RPMI7951 (cell line): ENCODE measurements around the gene HOXC11. TPM values are rescaled to one million over a fixed set of nuclear protein-coding genes. Genes with fewer than 3 reads are reported as not detected.

Source experiments
- DNase-seq: peaks from one replicate; pipeline ENCODE4 v3.0.0-alpha.2; 2012; ENCODE audit warnings: low read depth
- total RNA-seq: library from RNA; depleted of rRNA; stranded (reverse); fragments of >200 nt; shearing (Covaris generic); gene quantifications from 2 replicates; pipeline ENCODE4 v1.2.3, GENCODE V29; 2014

HOXC11 gene
- total RNA-seq, 1 experiment from 2014 or later = 0.36 TPM

DNA sequence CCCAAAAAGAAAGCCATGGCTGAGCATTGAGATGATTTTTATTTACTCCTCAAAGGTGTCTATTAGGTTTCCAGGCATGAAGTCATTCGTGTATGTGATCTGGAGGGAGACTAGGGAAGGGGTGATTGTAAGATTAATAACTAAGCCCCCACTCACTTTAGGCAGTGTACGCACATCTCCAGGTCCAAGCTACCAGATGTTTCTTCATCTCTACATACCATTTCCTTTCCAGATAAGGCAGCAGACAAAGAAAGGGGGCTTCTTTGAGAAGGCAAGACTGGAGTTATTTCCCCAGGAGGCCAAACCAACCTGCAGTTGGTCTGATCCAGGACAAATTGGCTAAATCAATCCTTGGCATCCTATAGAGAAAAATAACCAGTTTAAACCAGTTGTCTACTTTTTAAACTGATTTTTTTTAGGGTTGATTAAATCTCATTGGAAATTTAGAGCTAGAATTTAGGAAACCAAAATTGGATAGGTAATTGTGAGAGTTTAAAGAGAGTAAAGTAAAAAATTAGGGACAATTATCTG lies 30.4 kb upstream of the HOXC11 start:
- no peak for DNase-seq

DNA sequence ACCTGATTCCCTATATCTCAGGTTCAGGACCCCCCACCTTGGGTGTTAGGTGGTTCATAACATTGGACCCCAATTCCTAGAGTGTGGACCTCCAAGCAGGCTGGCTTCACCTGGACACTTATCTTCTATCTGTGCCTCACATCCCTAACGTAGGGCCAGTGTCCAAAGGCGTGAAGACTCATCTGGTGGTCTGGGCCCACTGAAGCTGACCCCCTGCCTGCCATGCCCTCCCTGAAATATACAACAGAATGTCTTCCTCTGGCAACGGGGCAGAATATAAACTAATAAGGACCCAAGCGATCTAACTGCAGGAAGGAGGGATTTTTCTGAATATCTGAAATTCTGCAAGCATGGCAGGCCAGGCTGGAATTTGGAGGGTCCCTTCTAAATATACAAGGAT lies 28.7 kb upstream of the HOXC11 start:
- no peak for DNase-seq

DNA sequence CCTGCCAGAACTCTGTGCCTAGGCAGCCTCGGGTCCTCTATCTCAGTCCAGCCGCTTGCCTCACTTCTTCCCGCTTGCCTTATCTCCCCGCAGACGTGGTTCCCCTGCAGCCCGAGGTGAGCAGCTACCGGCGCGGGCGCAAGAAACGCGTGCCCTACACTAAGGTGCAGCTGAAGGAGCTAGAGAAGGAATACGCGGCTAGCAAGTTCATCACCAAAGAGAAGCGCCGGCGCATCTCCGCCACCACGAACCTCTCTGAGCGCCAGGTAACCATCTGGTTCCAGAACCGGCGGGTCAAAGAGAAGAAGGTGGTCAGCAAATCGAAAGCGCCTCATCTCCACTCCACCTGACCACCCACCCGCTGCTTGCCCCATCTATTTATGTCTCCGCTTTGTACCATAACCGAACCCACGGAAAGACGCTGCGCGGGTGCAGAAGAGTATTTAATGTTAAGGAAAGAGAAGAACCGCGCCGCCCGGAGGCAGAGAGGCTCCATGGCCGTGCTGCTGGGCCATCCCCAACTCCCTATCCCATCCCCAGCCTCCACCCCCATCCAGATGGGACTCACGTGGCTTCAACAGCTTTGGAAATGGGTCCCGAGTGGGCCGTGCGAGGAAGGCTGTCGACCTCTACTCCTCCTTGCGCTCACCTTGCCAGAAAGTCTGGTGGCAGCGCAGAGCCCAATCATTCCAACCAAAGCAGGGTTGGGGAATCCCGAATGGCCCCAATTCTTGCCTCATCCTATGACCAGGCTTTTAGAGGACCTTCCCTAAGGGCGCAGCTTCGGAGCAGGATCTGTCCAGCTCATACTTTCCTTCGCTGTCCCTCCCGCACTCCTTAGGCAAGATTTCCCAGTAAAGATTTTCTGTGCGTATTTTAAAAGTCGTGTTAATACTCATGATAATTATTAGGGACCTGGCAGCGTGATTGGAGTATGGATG lies 27.7 kb upstream of the HOXC11 start:
- DNase-seq = no peak

DNA sequence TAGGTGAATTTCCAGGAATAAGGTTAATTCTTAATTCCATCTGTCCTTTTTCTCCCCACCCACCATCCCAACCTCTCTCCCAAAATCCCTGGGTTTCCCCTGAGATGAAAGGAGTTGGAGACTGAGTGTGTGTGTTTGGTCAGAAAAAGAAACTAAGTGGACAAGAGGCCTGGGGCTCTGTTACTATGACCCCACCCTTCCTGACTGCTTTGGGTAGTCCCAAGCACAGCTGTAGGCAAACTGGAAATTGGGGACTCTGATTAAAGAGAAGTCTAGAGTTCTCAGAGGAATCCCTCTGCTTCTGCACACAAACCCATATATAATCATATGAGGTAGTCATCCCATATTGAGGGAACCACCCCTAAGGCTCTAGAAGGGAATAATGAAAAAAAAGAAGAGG lies 25.2 kb upstream of the HOXC11 start:
- no peak for DNase-seq

DNA sequence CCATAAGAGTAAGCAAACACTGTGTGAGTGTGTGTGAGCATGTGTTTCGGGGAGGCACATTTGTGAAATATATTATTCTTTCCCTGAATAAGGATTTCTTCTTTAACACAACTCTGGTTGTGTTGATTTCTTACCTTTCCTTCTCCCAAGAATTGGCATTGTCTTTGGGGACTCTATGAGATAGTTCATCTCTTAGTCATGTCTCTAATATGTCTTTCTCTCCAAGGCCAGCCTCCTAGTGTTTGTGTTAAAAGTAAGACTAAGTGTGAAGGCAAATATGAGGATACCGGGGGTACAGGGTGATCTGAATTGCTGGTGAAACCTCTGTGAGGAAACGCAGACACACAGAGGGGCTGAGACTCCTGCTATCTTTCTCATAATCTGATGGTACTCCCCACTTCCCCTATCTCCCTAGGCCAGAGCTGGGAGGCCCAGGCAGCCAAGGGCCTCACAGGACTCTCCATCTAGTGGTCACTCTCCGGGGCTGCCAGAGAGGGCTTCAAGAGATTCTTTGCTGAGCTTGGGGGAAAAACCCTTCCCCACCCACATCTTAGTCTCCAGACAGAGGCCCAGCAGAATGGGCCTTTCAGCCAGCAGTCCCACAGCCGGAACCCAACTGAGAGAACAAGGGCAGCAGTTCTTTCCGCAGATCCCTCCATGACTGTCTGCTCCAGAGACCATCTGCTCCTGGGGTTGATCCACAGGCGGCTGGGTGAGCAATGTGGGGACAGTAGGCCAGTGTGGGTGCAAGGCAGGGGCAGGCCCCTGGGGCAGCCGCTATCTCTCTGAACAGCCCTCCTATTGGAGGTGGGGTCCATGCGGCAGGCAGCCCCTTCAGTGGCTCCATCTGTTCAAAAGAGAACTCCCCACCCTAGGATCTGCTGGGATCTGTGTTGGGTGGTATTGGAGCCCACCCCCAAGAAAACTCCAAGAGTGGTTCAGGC lies 24.0 kb upstream of the HOXC11 start:
- no peak for DNase-seq

DNA sequence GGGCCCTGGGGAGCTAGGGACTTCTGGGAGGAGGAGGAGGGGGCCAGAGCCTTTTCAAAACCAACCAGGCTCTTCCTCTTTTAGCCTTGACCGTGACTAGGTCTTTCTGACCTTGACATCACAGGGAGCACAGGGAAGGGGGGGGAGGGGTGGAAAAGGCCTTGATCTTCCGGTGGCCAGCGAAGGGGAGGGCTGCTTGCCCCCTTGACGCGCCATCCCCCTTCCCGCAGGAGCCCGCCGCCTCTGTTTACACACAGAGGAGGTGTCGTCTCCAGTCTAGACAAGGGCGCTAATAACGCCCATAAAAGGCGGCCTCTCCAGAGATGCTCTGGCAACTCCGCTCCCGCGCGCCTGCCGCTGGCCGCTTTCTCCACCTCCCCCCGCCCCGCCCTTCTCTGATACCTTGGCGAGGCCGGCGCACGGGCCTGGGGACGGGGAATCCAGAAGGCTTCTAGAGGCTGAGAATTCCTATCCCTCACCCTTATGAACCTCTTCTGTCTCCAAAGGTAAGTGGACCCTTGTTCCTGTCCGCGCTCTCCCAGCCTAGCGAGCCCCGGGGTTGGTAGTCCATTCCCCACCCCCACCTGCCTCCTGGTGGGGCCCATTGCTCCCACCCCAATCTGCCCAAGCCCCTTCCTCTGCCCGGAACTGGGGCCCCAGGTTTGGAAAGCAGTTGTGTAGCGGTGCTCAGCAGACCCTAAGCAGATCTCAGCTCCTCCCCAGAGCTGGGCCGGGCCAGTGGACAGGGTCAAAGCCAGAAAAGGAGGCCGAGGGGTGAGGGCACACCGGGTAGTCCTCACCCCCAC lies 23.1 kb upstream of the HOXC11 start:
- DNase-seq = no peak

DNA sequence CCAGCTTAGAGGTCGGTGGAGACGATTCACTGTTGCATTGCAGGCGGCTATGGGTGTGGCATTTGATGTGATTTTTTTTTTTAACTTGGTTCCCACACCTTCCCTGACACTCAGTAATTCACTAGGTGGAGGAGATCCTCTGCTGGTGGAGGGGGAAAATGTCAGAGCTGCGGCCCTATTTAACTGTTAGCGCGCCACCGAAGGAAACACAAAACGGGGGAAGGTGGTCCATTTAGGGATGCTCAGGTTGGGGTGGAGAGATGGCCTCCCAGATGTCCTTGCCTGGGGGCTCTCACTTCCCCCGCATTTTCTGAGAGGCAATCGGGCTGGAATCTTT lies 22.5 kb upstream of the HOXC11 start:
- DNase-seq = no peak

DNA sequence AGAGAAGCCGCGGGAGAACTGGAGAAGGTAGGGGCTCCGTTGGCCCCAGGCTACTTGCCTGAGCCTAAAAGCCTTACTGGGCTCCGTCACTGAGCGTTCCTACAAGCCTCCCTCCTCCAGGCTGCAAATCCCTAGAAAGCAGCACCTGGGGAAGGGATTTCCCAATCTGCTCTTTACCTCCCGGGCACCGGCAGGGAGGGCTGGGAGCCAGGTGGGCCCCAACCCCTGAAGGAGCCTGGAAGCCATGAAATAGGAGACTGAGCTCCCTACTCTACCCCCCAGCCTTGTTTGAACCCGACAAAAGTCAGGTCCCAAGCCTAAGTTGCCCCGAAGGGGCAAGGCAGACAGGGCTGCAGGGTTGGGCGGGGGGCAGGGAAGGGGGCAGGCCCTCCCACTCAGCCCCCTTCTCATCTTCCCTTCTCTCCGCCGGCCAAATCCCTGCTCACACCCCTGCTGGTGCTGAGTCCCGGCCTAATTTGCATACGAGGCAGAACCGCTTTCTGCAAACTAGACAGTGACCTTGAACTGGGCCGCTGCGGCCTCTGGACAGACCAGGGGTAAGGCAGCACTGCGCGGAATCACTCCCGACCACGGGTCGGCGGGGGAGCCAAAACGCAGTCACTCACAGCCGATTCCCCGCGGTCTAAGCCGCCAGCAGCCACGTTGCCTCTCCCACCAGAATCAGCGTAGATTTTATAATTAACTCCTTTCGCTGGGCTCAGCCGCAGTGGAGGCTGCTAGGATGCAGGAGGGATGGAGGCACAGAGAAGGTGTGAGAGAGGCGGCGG lies 21.9 kb upstream of the HOXC11 start:
- DNase-seq = no peak

DNA sequence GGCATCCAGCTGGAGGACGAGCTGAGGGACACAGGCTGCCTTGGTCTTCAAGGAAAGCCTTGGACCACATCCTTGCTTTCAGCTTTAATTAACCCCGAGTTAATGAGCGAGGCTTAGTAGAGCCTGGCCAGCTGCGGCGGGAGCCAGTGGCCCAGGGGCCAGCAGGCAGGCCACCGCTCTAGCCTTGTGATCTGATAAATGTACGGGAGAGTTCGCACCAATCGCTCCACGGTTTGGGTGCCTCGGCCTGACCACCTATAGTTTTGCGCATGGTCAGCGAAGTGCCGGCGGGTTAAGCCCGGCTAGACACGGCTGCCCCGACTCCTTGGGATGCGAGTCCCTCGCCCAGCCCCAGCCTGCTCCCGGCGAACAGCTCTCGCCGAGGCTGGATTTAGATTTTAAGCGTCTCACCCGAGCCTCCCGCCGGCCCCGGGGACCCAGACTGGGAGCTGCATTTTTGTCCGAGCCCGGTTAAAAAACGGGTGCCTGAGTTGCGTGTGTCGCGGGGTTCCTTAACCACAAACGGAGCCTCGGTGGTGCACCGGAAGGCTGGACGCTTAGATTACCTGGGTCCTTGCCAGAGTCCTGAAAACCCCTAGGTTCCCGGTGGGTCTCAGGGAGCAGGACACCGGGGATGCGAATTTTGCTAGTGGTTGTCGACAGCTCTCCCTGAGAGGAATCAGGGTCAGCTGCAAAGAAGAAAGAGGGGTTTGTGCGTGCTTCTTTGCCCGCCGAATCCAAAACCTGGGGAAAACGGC lies 21.2 kb upstream of the HOXC11 start:
- no peak for DNase-seq

DNA sequence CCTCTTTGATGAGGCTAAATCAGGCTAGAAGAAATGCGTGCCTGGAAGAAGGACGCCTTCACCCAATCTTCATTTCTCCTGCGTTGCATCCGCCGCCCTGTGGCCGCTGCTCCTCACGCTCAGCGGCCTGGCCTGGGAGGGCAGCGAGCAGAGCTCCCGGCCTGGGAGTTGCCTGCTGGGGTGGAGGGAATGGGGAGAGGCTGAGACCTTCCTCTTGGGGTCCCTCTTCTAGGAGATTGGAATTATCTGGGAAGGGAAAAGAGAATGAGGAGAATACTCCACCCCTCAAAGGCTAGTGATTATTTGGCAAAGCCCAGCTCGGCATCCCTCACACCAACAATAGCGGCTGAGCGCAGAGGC lies 20.6 kb upstream of the HOXC11 start:
- DNase-seq = peak; percentile 21

DNA sequence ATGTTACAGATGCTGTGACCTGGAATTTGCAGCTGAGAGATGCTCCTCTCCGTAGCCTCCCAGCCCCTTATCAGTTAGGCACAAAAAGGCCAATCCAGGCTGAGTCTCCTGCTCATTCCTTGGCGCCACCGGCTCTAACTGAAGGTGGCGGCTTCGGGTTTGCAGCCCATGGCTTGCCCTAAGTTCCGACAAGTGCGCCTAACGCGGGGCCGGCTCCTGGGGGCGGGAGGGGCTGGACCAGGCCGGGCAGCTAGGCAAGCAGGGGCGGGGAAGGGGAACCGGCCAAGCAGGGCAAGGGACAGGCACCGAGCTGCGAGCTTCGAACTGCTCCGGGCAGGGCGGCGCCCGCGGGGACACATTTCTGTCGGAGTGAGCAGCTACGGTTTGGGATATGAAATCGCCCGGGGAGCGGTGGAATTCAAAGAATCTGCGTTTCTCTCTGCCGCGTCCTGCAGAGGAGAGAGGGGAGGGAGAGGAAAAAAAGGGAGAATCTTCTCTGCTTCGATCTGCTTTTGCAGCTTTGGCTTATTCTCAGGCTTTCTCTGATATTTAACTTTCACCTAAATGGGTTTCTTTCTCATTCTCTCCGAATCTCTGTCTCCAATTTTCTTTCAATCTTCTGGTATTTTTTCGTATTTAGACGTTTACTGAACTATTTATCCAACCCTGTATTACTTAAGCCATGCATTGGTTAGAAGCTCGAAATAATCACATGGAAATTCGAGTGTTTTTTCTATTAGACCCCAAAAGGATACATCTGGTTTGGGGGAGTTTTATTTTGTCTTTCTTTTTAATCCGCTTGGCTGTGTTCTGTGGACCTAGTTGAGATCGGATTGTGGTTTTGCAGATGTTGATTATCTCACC lies 19.8 kb upstream of the HOXC11 start:
- DNase-seq = no peak

DNA sequence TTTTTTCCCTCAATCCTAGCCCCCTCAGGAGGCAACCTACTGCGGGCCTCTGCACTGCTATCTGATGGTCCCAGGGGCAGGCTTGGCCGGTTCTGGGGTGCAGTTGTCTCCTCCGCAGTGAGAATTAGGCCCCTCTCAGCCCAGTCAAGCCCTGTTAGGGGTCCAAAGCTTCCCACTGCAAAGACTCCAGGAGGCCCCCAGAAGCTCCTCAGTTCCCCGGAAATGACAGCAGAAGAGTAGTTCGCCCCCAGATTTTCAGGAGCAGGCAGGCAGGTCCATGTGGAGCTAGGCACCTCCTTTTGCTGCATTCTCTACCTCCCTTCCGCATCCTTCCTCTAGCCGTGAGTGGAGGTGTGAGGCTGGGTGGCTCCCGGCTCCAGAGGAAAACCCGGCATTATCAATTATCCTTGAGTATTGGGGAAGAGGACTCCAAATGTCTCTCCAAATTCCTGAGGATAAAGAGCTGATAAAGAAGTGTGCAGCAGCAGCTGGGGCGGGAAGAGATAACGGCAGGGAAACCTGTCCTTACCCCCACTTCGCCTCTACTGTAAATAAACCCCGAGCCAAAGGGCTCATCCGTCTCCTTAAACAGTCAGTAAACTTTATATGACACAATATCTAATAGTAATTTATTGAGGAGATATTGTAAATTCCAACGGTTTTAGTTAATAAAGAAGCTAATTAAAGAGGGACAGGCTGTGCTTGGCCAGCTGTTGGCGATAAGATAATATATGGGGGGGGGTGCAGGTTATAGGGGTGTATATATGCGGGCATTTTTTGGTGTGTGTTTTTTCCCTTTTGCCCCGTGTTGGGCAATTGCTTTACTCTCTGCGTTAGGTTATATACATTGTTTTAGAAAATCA lies 18.9 kb upstream of the HOXC11 start:
- no peak for DNase-seq

DNA sequence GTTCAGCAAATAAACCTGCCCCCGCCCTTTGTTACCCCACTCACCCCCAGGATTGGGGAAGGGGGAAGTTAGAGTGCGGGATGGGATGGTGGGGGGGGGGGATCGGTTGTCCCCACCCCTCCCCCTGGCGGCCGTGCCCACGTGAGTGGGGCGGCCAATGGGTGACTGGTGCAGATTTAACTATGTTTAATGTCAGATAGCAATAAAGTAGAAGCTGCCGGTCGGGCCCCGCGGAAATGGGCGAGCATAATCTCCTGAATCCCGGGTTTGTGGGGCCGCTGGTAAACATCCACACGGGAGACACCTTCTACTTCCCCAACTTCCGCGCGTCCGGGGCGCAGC lies 18.3 kb upstream of the HOXC11 start, which contains the start of gene HOXC12:
TSS of gene HOXC12 (plus strand) at position 210 of the 342 bp plus-strand sequence. CDS start at position 237, 27 bp downstream.
- DNase-seq = no peak

DNA sequence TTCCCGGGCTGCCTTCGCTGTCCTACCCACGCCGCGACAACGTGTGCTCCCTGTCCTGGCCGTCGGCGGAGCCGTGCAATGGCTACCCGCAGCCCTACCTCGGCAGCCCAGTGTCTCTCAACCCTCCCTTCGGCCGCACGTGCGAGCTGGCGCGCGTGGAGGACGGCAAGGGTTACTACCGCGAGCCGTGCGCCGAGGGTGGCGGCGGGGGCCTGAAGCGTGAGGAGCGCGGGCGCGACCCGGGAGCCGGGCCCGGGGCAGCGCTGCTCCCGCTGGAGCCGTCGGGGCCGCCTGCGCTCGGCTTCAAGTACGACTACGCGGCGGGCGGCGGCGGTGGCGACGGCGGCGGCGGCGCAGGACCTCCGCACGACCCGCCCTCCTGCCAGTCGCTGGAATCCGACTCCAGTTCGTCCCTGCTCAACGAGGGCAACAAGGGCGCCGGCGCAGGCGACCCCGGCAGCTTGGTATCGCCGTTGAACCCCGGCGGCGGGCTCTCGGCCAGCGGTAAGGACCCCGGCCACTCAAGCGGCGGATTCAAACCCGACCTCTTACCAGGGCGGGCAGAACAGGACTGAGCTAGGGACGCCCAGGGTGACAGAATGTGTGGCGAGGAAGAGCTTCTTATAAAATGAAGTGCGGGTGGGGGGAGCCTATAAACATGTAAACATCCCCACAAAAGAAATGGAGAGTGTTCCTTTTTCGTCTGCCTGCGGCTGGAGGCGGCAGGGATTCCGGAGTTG lies 17.7 kb upstream of the HOXC11 start:
- DNase-seq = no peak

DNA sequence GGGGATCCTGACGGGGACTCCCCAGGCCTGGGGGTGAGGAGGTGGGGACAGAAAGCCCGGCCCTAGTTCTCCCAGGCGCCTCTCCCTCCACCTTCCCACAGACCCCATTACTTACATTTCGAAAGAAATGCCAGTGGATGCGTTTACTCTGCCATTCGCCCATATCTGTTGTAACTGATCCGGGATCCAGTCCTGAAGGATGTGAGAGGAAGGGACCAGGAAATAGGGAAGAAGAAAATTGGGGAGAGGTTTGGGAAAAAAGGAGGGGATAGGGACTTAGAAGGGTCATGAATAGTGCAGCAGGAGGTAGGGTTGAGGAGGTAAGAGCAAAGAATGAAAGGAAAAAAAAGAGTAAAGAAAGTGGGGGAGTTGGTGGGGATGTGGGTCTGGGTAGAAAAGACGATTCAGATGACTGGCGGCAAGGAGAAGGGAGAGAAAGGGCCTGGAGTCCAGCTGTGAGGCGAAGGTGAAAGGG lies 17.1 kb upstream of the HOXC11 start:
- no peak for DNase-seq

DNA sequence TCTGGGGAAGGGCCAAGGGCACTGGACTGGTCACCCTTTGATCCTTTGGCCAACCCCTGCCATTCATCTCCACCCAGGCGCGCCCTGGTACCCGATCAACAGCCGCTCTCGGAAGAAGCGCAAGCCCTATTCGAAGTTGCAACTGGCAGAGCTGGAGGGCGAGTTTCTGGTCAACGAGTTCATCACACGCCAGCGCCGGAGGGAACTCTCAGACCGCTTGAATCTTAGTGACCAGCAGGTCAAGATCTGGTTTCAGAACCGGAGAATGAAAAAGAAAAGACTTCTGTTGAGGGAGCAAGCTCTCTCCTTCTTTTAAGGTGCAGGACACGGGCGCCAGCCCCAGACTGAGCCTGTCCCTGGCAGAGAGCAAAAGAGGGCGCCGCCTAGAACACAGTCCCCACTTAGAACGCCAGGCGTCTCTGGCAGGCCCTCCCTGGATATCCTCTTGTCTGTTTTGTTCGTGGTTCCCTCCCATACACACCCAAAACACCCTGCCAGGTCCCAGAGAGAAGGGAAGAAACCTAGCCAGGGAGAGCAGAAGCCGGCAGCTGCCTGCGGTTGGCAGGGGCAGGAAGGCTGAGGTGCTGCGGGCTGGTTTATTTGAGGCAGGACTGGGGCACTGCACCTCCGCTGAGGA lies 16.6 kb upstream of the HOXC11 start:
- no peak for DNase-seq
